Inferior parietal cortex (tissue), 1 donor: Measurements from ENCODE around the gene TENT4B.

ENCODE experiments used
- DNase-seq: peaks from one replicate; pipeline ENCODE4 v3.0.0-alpha.2; 2016; ENCODE audit errors: extremely low spot score

The TENT4B gene

GRCh38 chr16:50195756-50196155 is 42.6 kb downstream of the TENT4B start:
- no peak for DNase-seq

DNA sequence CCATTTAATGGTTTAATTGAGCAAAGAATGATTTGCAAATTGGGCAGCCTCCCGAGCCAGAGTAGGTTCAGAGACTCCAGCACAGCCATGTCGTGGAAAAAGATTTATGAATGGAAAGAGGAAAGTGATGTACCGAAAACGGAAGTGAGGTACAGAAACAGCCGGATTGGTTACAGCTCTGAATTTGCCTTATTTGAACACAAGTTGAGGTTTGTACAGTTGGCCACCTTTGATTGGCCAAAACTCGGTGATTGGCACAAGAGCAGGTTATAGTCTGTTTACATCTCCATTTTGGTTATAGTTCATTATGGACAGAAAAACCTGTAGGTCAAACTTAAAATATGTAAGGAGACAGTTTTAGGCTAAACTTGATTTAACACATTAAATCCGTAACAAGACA is 44.5 kb downstream of the TENT4B start:
- no peak for DNase-seq

- DNase-seq = no peak
Measured at GRCh38 chr16:50198802-50199403, 45.8 kb downstream of the TENT4B start.

DNA sequence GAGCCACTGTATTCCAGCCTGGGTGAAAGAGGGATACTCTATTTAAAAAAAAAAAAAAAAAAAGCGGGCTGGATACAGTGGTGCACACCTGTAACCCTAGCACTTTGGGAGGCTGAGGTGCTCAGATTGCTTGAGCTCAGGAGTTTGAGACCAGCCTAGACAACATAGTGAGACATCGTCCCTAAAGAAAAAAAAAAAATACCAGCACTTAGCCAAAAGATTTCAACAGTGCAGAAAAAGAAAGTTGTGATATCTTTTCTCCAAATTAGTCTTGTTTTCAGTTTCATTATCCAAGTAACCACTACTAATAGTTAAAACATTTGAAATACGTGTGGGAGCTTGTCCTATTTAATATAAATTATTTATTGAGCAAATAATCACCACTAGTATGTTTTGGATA is 48.7 kb downstream of the TENT4B start:
- no peak for DNase-seq

GRCh38 chr16:50202926-50203624 is 50.0 kb downstream of the TENT4B start:
- no peak for DNase-seq

DNA sequence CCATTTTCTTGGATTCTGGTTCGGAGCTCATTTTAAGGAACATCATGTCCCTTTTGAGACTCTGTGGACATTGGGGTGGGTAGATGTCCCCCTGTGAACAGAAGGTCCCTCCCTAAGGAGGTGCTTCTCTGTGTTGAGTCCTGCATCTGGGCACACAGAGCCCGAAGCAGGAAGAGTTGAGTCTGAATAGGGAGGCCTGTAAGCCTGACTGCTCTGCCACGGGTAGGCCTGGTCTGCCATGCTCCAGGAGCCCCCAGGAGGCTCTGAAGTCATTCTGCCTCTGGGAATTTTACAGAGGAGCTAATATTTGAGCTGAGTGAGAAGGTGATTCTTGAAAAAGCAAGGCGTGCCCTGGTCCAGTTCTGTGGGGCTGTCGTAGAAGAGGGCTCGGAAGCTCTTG is 50.6 kb downstream of the TENT4B start:
- DNase-seq = no peak

- DNase-seq = no peak
Measured at GRCh38 chr16:50204453-50205108, 51.5 kb downstream of the TENT4B start.

GRCh38 chr16:50207652-50208051 is 54.5 kb downstream of the TENT4B start:
- DNase-seq = no peak

DNA sequence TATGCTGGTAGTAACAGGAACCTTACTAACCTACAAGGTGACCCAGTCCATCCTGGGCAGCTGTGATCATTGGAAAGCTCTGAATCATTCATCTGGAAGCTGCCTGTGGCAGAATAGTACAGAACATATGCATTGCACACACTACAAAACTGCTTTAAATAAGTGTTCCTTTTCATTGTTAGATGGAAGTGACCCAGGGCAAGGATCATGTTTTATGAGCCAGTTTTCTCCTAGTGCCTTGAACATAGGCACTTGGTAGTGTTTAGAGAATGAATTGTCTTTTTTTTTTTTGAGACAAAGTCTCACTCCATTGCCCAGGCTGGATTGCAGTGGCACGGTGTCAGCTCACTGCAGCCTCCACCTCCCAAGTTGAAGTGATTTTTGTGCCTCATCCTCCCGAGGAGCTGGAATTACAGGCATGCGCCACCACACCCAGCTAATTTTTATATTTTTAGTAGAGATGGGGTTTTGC is 55.4 kb downstream of the TENT4B start:
- no peak for DNase-seq

DNA sequence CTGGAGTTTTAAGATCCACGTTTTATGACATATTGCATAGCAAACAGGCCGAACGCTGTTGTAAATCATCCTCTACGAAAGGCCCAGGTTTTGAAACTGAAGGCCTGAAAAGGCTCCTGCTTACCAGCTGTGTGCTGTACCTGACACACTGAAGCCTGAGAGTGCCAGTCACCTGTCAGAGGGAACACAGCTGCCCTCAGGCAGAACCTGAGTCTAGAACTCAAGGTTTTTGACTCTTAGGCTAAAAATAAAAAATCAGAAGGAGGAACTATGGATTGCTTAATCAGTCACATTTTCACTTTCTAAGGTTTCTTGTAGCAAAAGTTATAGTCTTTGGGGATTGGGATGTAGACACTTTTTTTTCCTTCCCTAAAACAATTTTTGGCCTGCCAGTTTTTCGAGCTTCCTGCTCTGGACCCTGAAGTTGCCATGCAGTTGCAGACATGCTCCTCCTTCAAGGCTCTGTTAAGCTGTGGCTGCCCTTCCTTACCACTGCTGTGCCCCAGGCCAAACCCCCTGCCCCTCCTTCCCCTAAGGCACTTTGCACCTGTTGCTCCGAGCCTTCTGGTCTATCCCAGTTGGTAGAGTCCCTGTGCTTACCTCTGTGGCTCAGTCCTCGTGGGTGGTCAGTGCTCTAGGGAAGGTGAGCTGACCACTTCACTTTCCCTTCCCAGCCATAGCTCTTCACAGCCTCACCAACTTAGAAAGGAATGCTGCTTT is 56.6 kb downstream of the TENT4B start:
- DNase-seq = no peak

- DNase-seq = peak; percentile 87
Measured at GRCh38 chr16:50210266-50211038, 57.3 kb downstream of the TENT4B start.

DNA sequence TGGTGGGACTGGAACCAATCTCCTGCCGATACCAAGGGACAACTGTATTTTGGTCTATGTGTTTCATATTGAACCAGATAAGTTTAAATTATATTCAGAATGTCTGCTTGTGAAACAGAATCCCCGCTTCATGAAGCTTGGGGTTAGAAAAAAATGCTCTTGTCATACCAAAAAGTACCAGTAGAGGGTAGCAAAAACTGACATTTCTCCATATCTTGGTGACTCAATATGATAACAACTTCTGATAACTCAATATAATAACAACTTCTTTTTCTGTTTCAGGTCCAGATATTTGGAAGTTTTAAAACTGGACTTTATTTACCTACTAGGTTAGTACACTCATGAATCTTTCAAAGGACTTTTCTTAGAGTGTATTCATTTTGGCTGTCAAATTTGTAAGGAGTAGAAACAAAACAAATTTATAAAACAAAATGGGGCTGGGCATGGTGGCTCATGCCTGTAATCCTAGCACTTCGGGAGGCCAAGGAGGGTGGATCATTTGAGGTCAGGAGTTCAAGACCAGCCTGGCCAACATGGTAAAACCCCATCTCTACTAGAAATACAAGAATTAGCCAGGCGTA is 60.9 kb downstream of the TENT4B start:
- DNase-seq = peak; percentile 92

GRCh38 chr16:50215680-50216079 is 62.6 kb downstream of the TENT4B start:
- no peak for DNase-seq

GRCh38 chr16:50216231-50216630 is 63.1 kb downstream of the TENT4B start:
- no peak for DNase-seq

GRCh38 chr16:50219402-50219975 is 66.4 kb downstream of the TENT4B start:
- DNase-seq = no peak

GRCh38 chr16:50224286-50224685 is 71.2 kb downstream of the TENT4B start:
- DNase-seq = no peak

GRCh38 chr16:50227120-50227519 is 74.0 kb downstream of the TENT4B start:
- DNase-seq = no peak

DNA sequence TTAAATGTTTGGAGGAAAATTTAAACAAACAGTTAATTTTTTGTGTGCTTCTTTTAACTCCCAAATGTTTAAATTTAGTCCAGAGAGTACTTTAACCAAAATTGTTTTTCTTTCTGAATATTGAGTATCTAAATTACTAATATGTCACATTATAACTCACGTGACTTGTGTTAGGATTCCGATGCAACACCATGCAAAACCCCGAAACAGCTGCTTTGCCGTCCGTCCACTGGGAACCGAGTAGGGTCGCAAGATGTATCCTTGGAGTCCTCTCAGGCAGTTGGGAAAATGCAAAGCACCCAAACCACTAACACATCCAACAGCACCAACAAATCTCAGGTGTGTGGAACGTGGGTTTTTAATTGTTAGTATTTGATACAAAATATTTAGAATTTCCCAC is 74.6 kb downstream of the TENT4B start:
- no peak for DNase-seq

GRCh38 chr16:50228364-50228868 is 75.3 kb downstream of the TENT4B start:
- no peak for DNase-seq

GRCh38 chr16:50229149-50229726 is 76.1 kb downstream of the TENT4B start:
- no peak for DNase-seq
